ENCODE measurements around the gene SYNGR1.

The SYNGR1 gene

GRCh38 chr22:39349967-39350726 lies at the start of gene SYNGR1:
TSS of gene SYNGR1 (plus strand) at chr22:39349991. CDS start at chr22:39350011, 20 bp downstream.
- peak in 4 of 10 donors; percentile 21 to 83 (median 82) for DNase-seq
- intact Hi-C loops (cut with DNase I): loop anchor here (1.0 kb wide), 1 partner anchor 31 kb away; the partner anchor contains the start of gene RPL3

GRCh38 chr22:39300186-39300830 lies 49.5 kb upstream of the SYNGR1 start:
- intact Hi-C loops (cut with DNase I): no loop called here
- peak in 3 of 10 donors; percentile 31 to 89 (median 39) for DNase-seq

- DNase-seq: no peak
- intact Hi-C loops (cut with DNase I): no loop called here
These were observed 48.7 kb upstream of the SYNGR1 start for GRCh38 chr22:39301108-39301507.

GRCh38 chr22:39301926-39302325 lies 47.9 kb upstream of the SYNGR1 start:
- intact Hi-C loops (cut with DNase I): no loop called here

GRCh38 chr22:39302431-39302960 lies 47.3 kb upstream of the SYNGR1 start:
- intact Hi-C loops (cut with DNase I): no loop called here
- no peak for DNase-seq

More at GRCh38 chr22:39301926-39302325, 47.9 kb upstream of the SYNGR1 start:
- DNase-seq: no peak

- no peak for DNase-seq
- intact Hi-C loops (cut with DNase I): no loop called here
These were observed 46.4 kb upstream of the SYNGR1 start for GRCh38 chr22:39303358-39303757.

GRCh38 chr22:39303892-39304671 lies 45.7 kb upstream of the SYNGR1 start:
- intact Hi-C loops (cut with DNase I): no loop called here
- no peak for DNase-seq

- intact Hi-C loops (cut with DNase I): no loop called here
These were observed 43.1 kb upstream of the SYNGR1 start for GRCh38 chr22:39306456-39307361.

GRCh38 chr22:39308614-39309363 lies 41.0 kb upstream of the SYNGR1 start:
- DNase-seq: no peak
- intact Hi-C loops (cut with DNase I): no loop called here

More at GRCh38 chr22:39306456-39307361, 43.1 kb upstream of the SYNGR1 start:
- DNase-seq: peak in 2 of 10 donors; percentile 29 to 90

GRCh38 chr22:39309364-39309861 lies 40.4 kb upstream of the SYNGR1 start:
- DNase-seq: peak in 1 of 10 donors; percentile 57
- intact Hi-C loops (cut with DNase I): no loop called here

GRCh38 chr22:39309881-39310714 lies 39.7 kb upstream of the SYNGR1 start:
- no peak for DNase-seq

GRCh38 chr22:39311592-39312400 lies 38.0 kb upstream of the SYNGR1 start:
- intact Hi-C loops (cut with DNase I): loop anchor here (10.0 kb wide), 1 partner anchor 437 kb away; the partner anchor contains the start of gene CBX6
- DNase-seq: no peak

More at GRCh38 chr22:39309881-39310714, 39.7 kb upstream of the SYNGR1 start:
- intact Hi-C loops (cut with DNase I): loop anchor here (10.0 kb wide), 1 partner anchor 435 kb away; the partner anchor contains the start of gene CBX6

- intact Hi-C loops (cut with DNase I): loop anchor here (10.0 kb wide), 1 partner anchor 438 kb away; the partner anchor contains the start of gene CBX6
- DNase-seq: peak in 1 of 10 donors; percentile 58
These were observed 37.4 kb upstream of the SYNGR1 start for GRCh38 chr22:39312410-39312809.

- intact Hi-C loops (cut with DNase I): loop anchor here (10.0 kb wide), 1 partner anchor 439 kb away; the partner anchor contains the start of gene CBX6
- DNase-seq: no peak
These were observed 36.4 kb upstream of the SYNGR1 start for GRCh38 chr22:39313258-39314001.

- no peak for DNase-seq
- intact Hi-C loops (cut with DNase I): loop anchor here (10.0 kb wide), 1 partner anchor 440 kb away; the partner anchor contains the start of gene CBX6
These were observed 35.4 kb upstream of the SYNGR1 start for GRCh38 chr22:39314251-39314971.
